Panc1 (cell line): ENCODE results near the gene PRDM1. TPM values are rescaled to one million over a fixed set of nuclear protein-coding genes. Genes with fewer than 3 reads are reported as not detected.

Experiments used
- ATAC-seq: fragments of 200-7000 bp; cut with Tn5 transposase; 2 replicates; pipeline ENCODE4 v1.9.1; 2020; ENCODE audit warnings: mild to moderate bottlenecking, moderate library complexity
- BruUV-seq: library from RNA; stranded (reverse); fragments of 400-500 nt; replicated peaks from 2 replicates; lab custom pipeline; 2021; lab: Mats Ljungman, UMichigan
- CTCF ChIA-PET: fragments of 300-600 bp; sonication (Branson Sonifier 250); formaldehyde crosslinking; loops from one replicate; lab custom pipeline; 2022; ENCODE audit warnings: antibody characterized with exemption; lab: Charles Lee
- POLR2A ChIA-PET: fragments of 300-600 bp; sonication (Branson Sonifier 250); formaldehyde crosslinking; loops from one replicate; lab custom pipeline; 2022; ENCODE audit warnings: antibody characterized with exemption; lab: Charles Lee
- DNase-seq: peaks from one replicate; pipeline ENCODE4 v3.0.0-alpha.2; 2010; ENCODE audit warnings: low read depth, low spot score
- H3K27ac ChIP-seq: 2 replicates; pipeline ENCODE4 v1.5.1; 2011; ENCODE audit warnings: mild to moderate bottlenecking, low read length, inconsistent platforms
- H3K27me3 ChIP-seq: fragments of 200-500 bp; sonication (Bioruptor generic); 2 replicates; pipeline ENCODE4 v1.6.0; 2014; ENCODE audit warnings: low read length, inconsistent platforms; ENCODE audit not compliant: control insufficient read depth, insufficient read depth
- H3K36me3 ChIP-seq: fragments of 200-500 bp; sonication (Bioruptor generic); 2 replicates; pipeline ENCODE4 v1.5.1; 2014; ENCODE audit warnings: inconsistent platforms, mild to moderate bottlenecking, low read length, moderate library complexity; ENCODE audit not compliant: control insufficient read depth, insufficient read depth
- H3K4me1 ChIP-seq: 2 replicates; pipeline ENCODE4 v1.5.1; 2011; ENCODE audit warnings: inconsistent platforms, mild to moderate bottlenecking, low read length, moderate library complexity; ENCODE audit not compliant: control insufficient read depth, insufficient read depth
- H3K4me3 ChIP-seq, 2 experiments: 2 replicates each; pipeline ENCODE4 v1.5.1; 2011 to 2012; ENCODE audit warnings: low read depth in 2 of 2, low read length in 2 of 2, mild to moderate bottlenecking in 2 of 2, inconsistent platforms in 1 of 2, moderate library complexity in 1 of 2
- H3K9me3 ChIP-seq: fragments of 200-500 bp; sonication (Bioruptor generic); 2 replicates; pipeline ENCODE4 v1.5.1; 2014; ENCODE audit warnings: low read depth, mild to moderate bottlenecking, inconsistent platforms, low read length, moderate library complexity; ENCODE audit not compliant: control insufficient read depth, insufficient read depth
- POLR2AphosphoS5 ChIP-seq: IDR thresholded peaks from 2 replicates; pipeline ENCODE4 v1.6.1; 2012; ENCODE audit warnings: mild to moderate bottlenecking, low read depth, low read length, moderate library complexity
- REST ChIP-seq, 2 experiments: IDR thresholded peaks; 2 replicates each; pipeline ENCODE4 v1.6.1; 2011 to 2012; ENCODE audit warnings: low read depth in 2 of 2, control low read depth in 1 of 2, low read length in 1 of 2, mild to moderate bottlenecking in 1 of 2, moderate library complexity in 1 of 2; ENCODE audit not compliant: insufficient read depth in 1 of 2
- SIN3A ChIP-seq: IDR thresholded peaks from 2 replicates; pipeline ENCODE4 v1.6.1; 2012; ENCODE audit warnings: low read depth, mild to moderate bottlenecking, low read length, moderate library complexity, borderline replicate concordance; ENCODE audit not compliant: insufficient read depth
- TCF7L2 ChIP-seq: IDR thresholded peaks from 2 replicates; pipeline ENCODE4 v1.6.1; 2011; ENCODE audit warnings: mild to moderate bottlenecking, low read depth, low read length, inconsistent platforms
- in situ Hi-C: cut with HindIII; loops from 2 replicates; pipeline ENCODE4 v1.10.0; 2016; ENCODE audit warnings: low sequenced_read_pairs, low pct_unique_long_range_greater_than_20kb
- intact Hi-C: fragments of 100-400 bp; cut with micrococcal nuclease; formaldehyde crosslinking; loops from one replicate; pipeline ENCODE4 v1.10.0; 2022; ENCODE audit not compliant: unreplicated experiment
- total RNA-seq: library from RNA; stranded (reverse); gene quantifications from one replicate; pipeline ENCODE4 v1.2.1, GENCODE V29; 2021; ENCODE audit not compliant: unreplicated experiment
- TF ChIP-seq, protein P1 (sequence below): fragments of 450-650 bp; IDR thresholded peaks from 2 replicates; pipeline ENCODE4 v1.5.1; 2017; ENCODE audit warnings: mild to moderate bottlenecking

The PRDM1 gene
- total RNA-seq, 1 experiment from 2014 or later, result 2.6 TPM

GRCh38 chr6:106133040-106133439 is 46.9 kb downstream of the PRDM1 start:
- Histone ChIP-seq H3K27ac (no peak overlapping the region), H3K9me3 (no peaks in the 10 kb centered on the region), H3K4me3 (no peak overlapping the region), H3K4me1 (peaks cover 23% of the 10 kb centered on the region), H3K27me3 (no peaks in the 10 kb centered on the region), H3K36me3 (no peaks in the 10 kb centered on the region)
- ChIA-PET POLR2A (no interaction called here), CTCF (no interaction called here)
- no peak for TF ChIP-seq SIN3A
- TF ChIP-seq, protein P1, sequence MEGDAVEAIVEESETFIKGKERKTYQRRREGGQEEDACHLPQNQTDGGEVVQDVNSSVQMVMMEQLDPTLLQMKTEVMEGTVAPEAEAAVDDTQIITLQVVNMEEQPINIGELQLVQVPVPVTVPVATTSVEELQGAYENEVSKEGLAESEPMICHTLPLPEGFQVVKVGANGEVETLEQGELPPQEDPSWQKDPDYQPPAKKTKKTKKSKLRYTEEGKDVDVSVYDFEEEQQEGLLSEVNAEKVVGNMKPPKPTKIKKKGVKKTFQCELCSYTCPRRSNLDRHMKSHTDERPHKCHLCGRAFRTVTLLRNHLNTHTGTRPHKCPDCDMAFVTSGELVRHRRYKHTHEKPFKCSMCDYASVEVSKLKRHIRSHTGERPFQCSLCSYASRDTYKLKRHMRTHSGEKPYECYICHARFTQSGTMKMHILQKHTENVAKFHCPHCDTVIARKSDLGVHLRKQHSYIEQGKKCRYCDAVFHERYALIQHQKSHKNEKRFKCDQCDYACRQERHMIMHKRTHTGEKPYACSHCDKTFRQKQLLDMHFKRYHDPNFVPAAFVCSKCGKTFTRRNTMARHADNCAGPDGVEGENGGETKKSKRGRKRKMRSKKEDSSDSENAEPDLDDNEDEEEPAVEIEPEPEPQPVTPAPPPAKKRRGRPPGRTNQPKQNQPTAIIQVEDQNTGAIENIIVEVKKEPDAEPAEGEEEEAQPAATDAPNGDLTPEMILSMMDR, result no peak
- no peak for TF ChIP-seq POLR2AphosphoS5
- TF ChIP-seq TCF7L2, result no peak
- no peak for TF ChIP-seq REST (IDR thresholded peaks at IDR 0.05; ENCODE audit: insufficient read depth in 1 of 2, low read depth in 2 of 2, low read length in 1 of 2)
- in situ Hi-C loops, result no loop called here
- DNase-seq (no peak), ATAC-seq (no peak)
- BruUV-seq, result no TSS peak
- intact Hi-C loops, result no loop called here

DNA sequence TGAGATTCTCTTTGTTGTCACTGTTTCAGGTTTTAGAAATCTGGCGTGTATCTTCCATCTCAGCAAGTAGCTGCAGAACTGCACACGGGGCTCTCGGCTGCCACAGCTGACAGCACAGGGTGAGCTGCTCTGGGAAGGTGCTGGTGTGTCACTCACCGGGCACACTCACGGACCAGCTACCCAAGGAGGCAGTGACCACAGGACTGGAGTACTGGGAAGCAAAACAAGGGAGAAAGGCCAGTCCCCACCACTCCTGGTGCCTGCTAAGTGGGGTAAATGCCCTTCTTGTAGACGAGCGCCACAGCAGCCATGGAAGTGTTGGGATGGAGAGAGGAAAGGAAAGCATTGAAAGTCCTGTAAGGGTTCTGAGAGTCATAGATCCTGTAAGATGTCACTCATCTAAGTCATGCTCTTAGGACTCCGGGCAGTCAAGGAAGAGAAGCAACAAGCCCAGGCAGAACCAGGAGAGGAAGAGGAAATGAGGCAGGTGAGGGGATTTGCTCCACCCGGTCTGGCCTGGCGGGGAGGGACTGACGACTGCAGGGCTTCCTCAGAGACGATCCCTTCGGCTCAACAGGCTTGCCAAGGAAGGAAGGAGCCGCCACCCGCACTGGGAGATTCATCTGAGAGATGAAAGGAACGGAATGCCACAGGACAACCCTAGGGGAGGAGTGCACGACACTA is 48.1 kb downstream of the PRDM1 start:
- TF ChIP-seq, protein P1, result no peak
- DNase-seq, result no peak
- intact Hi-C loops (no loop called here), in situ Hi-C loops (no loop called here)
- ATAC-seq, result no peak
- no peak overlapping the region for H3K27ac ChIP-seq
- POLR2A ChIA-PET, result no interaction called here
- CTCF ChIA-PET, result no interaction called here
- H3K9me3 ChIP-seq, result no peaks in the 10 kb centered on the region
- BruUV-seq, result no TSS peak
- no peak overlapping the region for H3K4me3 ChIP-seq
- peaks cover 21% of the 10 kb centered on the region for H3K4me1 ChIP-seq
- no peaks in the 10 kb centered on the region for H3K27me3 ChIP-seq
- H3K36me3 ChIP-seq, result no peaks in the 10 kb centered on the region
